ENCODE data around the gene ITGA5.

Gene ITGA5

DNA sequence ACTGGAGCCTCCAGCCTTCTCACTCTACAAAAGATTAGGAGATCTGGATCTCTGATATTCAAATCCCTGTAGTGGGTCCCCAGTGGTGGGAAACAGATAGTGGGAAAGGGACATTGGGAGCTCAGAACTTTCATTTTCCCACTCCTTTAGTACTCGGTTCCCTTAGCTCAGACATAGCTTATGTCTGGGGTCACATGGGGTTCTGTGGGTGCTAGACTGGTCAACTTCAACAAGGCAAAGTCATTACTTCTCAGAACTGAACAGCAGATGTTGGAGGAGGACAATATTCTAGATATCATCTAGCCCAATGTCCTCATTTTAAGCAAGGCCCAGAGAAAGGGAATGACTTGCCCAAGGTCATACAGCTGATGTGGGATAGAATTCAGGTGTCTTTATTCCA, 19.5 kb upstream of the ITGA5 start:
- H3K18ac ChIP-seq (ENCODE audit: low read length), result no peak overlapping the region
- no peak overlapping the region for H2BK120ac ChIP-seq (ENCODE audit: low read depth, low read length)
- no peak overlapping the region for H2BK12ac ChIP-seq (ENCODE audit: low read length)
- no peaks in the 10 kb centered on the region for H3K36me3 ChIP-seq (replicated peaks in 1 of 2; ENCODE audit: control insufficient read depth in 2 of 2, insufficient read depth in 2 of 2, low read length in 2 of 2)
- H2AFZ ChIP-seq (ENCODE audit: low read length), result no peak overlapping the region
- H3K4me2 ChIP-seq (ENCODE audit: insufficient read depth, low read length, poor library complexity, severe bottlenecking), result no peak overlapping the region
- H3K79me1 ChIP-seq (ENCODE audit: low read depth, low read length), result no peaks in the 10 kb centered on the region
- no peak overlapping the region for H4K8ac ChIP-seq (ENCODE audit: low read depth, low read length)
- no CpG with 5 or more reads among the region's 1 CpG for WGBS, 2 donors (ENCODE audit: extremely low coverage in 2 of 2, insufficient read length in 2 of 2, insufficient replicate concordance in 1 of 2)
- H4K91ac ChIP-seq (ENCODE audit: low read depth, low read length, poor library complexity), result no peak overlapping the region
- no peak overlapping the region for H2BK15ac ChIP-seq (ENCODE audit: low read length)
- no peak for DNase-seq (ENCODE audit: low spot score)
- H3K9ac ChIP-seq (ENCODE audit: low read depth, low read length, poor library complexity), result no peak overlapping the region
- no peak overlapping the region for H3K23ac ChIP-seq (ENCODE audit: low read depth, low read length, poor library complexity)
- H3K4ac ChIP-seq (ENCODE audit: low read length), result no peak overlapping the region
- H3K27me3 ChIP-seq (ENCODE audit: control insufficient read depth in 3 of 3, insufficient read depth in 3 of 3, low read depth in 1 of 3, low read length in 3 of 3), result peaks cover 0 to 20% (median 0%) of the 10 kb centered on the region in 3 experiments
- H2BK5ac ChIP-seq (ENCODE audit: low read length), result no peak overlapping the region
- H3K14ac ChIP-seq (ENCODE audit: low read length), result no peak overlapping the region
- no peaks in the 10 kb centered on the region for H3K4me1 ChIP-seq (ENCODE audit: control insufficient read depth in 2 of 2, insufficient read depth in 1 of 2, low read depth in 1 of 2, low read length in 2 of 2)
- H3K4me3 ChIP-seq (ENCODE audit: low read length in 2 of 2), result no peak overlapping the region
- no peak overlapping the region for H2AK5ac ChIP-seq (ENCODE audit: low read depth, low read length)
- no peak overlapping the region for H3K27ac ChIP-seq (replicated peaks; ENCODE audit: low read length)
- H3K9me3 ChIP-seq (replicated peaks in 1 of 2; ENCODE audit: control insufficient read depth in 2 of 2, insufficient read depth in 1 of 2, low read depth in 1 of 2, low read length in 2 of 2), result no peaks in the 10 kb centered on the region

- H3K18ac ChIP-seq (ENCODE audit: low read length), result no peak overlapping the region
- H4K8ac ChIP-seq (ENCODE audit: low read depth, low read length), result no peak overlapping the region
- H3K36me3 ChIP-seq (replicated peaks in 1 of 2; ENCODE audit: control insufficient read depth in 2 of 2, insufficient read depth in 2 of 2, low read length in 2 of 2), result no peaks in the 10 kb centered on the region
- H3K9ac ChIP-seq (ENCODE audit: low read depth, low read length, poor library complexity), result no peak overlapping the region
- no peak overlapping the region for H2AK5ac ChIP-seq (ENCODE audit: low read depth, low read length)
- H2BK5ac ChIP-seq (ENCODE audit: low read length), result no peak overlapping the region
- H3K4ac ChIP-seq (ENCODE audit: low read length), result no peak overlapping the region
- H3K9me3 ChIP-seq (replicated peaks in 1 of 2; ENCODE audit: control insufficient read depth in 2 of 2, insufficient read depth in 1 of 2, low read depth in 1 of 2, low read length in 2 of 2), result no peaks in the 10 kb centered on the region
- H3K27ac ChIP-seq (replicated peaks; ENCODE audit: low read length), result no peak overlapping the region
- H3K27me3 ChIP-seq (ENCODE audit: control insufficient read depth in 3 of 3, insufficient read depth in 3 of 3, low read depth in 1 of 3, low read length in 3 of 3), result peaks cover 0 to 25% (median 0%) of the 10 kb centered on the region in 3 experiments
- H3K23ac ChIP-seq (ENCODE audit: low read depth, low read length, poor library complexity), result no peak overlapping the region
- H2BK120ac ChIP-seq (ENCODE audit: low read depth, low read length), result no peak overlapping the region
- no peak overlapping the region for H3K4me3 ChIP-seq (ENCODE audit: low read length in 2 of 2)
- no peaks in the 10 kb centered on the region for H3K79me1 ChIP-seq (ENCODE audit: low read depth, low read length)
- H2BK15ac ChIP-seq (ENCODE audit: low read length), result no peak overlapping the region
- WGBS, 2 donors (ENCODE audit: extremely low coverage in 2 of 2, insufficient read length in 2 of 2, insufficient replicate concordance in 1 of 2), result no CpG with 5 or more reads among the region's 3 CpGs
- DNase-seq (ENCODE audit: low spot score), result no peak
- H2BK12ac ChIP-seq (ENCODE audit: low read length), result no peak overlapping the region
- H2AFZ ChIP-seq (ENCODE audit: low read length), result no peak overlapping the region
- H3K14ac ChIP-seq (ENCODE audit: low read length), result no peak overlapping the region
- no peak overlapping the region for H4K91ac ChIP-seq (ENCODE audit: low read depth, low read length, poor library complexity)
- peaks cover 0 to 2% of the 10 kb centered on the region in 2 donors for H3K4me1 ChIP-seq (ENCODE audit: control insufficient read depth in 2 of 2, insufficient read depth in 1 of 2, low read depth in 1 of 2, low read length in 2 of 2)
- no peak overlapping the region for H3K4me2 ChIP-seq (ENCODE audit: insufficient read depth, low read length, poor library complexity, severe bottlenecking)
Measured at GRCh38 chr12:54437697-54438096, 18.6 kb upstream of the ITGA5 start.

DNA sequence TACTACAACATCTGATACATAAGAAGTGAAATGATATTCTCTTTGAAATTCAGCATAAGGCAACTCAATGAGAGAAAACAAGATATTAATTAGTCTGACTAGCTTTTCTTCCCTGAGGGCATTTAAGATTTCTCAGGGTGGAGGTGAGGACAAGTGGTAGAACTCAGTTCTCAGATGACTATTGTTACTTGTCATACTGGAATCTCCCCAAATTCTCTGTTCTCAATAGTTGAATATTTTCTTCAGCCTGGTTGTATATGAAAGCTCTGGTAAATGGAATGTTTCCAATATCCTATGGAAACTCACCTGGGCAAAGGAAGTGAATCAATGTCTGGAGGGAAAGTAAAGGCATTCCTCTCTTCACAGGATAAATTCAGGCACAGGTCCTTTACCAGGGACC, 18.2 kb upstream of the ITGA5 start:
- no peaks in the 10 kb centered on the region for H3K79me1 ChIP-seq (ENCODE audit: low read depth, low read length)
- H2AFZ ChIP-seq (ENCODE audit: low read length), result no peak overlapping the region
- no peak for DNase-seq (ENCODE audit: low spot score)
- no peak overlapping the region for H4K8ac ChIP-seq (ENCODE audit: low read depth, low read length)
- H3K18ac ChIP-seq (ENCODE audit: low read length), result no peak overlapping the region
- H3K27me3 ChIP-seq (ENCODE audit: control insufficient read depth in 3 of 3, insufficient read depth in 3 of 3, low read depth in 1 of 3, low read length in 3 of 3), result peaks cover 0 to 25% (median 0%) of the 10 kb centered on the region in 3 experiments
- H3K36me3 ChIP-seq (replicated peaks in 1 of 2; ENCODE audit: control insufficient read depth in 2 of 2, insufficient read depth in 2 of 2, low read length in 2 of 2), result no peaks in the 10 kb centered on the region
- H3K9ac ChIP-seq (ENCODE audit: low read depth, low read length, poor library complexity), result no peak overlapping the region
- H3K23ac ChIP-seq (ENCODE audit: low read depth, low read length, poor library complexity), result no peak overlapping the region
- no peak overlapping the region for H3K4ac ChIP-seq (ENCODE audit: low read length)
- H2BK12ac ChIP-seq (ENCODE audit: low read length), result no peak overlapping the region
- H3K4me3 ChIP-seq (ENCODE audit: low read length in 2 of 2), result no peak overlapping the region
- H4K91ac ChIP-seq (ENCODE audit: low read depth, low read length, poor library complexity), result no peak overlapping the region
- H3K9me3 ChIP-seq (replicated peaks in 1 of 2; ENCODE audit: control insufficient read depth in 2 of 2, insufficient read depth in 1 of 2, low read depth in 1 of 2, low read length in 2 of 2), result no peaks in the 10 kb centered on the region
- H2BK5ac ChIP-seq (ENCODE audit: low read length), result no peak overlapping the region
- no peak overlapping the region for H2BK15ac ChIP-seq (ENCODE audit: low read length)
- no peak overlapping the region for H2AK5ac ChIP-seq (ENCODE audit: low read depth, low read length)
- H3K4me1 ChIP-seq (ENCODE audit: control insufficient read depth in 2 of 2, insufficient read depth in 1 of 2, low read depth in 1 of 2, low read length in 2 of 2), result peaks cover 0 to 5% of the 10 kb centered on the region in 2 donors
- H3K4me2 ChIP-seq (ENCODE audit: insufficient read depth, low read length, poor library complexity, severe bottlenecking), result no peak overlapping the region
- no peak overlapping the region for H3K27ac ChIP-seq (replicated peaks; ENCODE audit: low read length)
- no peak overlapping the region for H2BK120ac ChIP-seq (ENCODE audit: low read depth, low read length)
- H3K14ac ChIP-seq (ENCODE audit: low read length), result no peak overlapping the region

DNA sequence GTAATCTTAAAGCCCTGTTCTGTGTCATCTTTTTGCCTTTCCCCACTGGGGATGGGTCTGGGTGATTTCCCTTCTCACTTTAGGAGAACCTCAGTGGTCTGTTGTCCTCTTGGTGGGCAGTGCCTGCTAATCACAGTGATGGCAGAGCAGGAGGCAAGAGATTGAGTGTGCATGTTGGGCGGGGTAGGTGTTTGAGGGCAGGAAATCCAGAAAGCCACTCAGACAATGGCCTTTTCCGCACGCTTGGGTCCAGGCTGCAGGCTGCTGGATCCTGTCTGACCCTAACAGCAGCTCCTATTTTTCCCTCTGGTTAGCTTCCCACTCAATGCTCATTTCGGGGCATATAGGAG, 13.7 kb upstream of the ITGA5 start:
- H4K8ac ChIP-seq (ENCODE audit: low read depth, low read length), result no peak overlapping the region
- no peak overlapping the region for H3K27ac ChIP-seq (replicated peaks; ENCODE audit: low read length)
- WGBS, 2 donors (ENCODE audit: extremely low coverage in 2 of 2, insufficient read length in 2 of 2, insufficient replicate concordance in 1 of 2), result no CpG with 5 or more reads among the region's 4 CpGs
- no peak overlapping the region for H4K91ac ChIP-seq (ENCODE audit: low read depth, low read length, poor library complexity)
- no peaks in the 10 kb centered on the region for H3K9me3 ChIP-seq (replicated peaks in 1 of 2; ENCODE audit: control insufficient read depth in 2 of 2, insufficient read depth in 1 of 2, low read depth in 1 of 2, low read length in 2 of 2)
- H3K4ac ChIP-seq (ENCODE audit: low read length), result no peak overlapping the region
- H3K79me1 ChIP-seq (ENCODE audit: low read depth, low read length), result no peaks in the 10 kb centered on the region
- no peak overlapping the region for H3K23ac ChIP-seq (ENCODE audit: low read depth, low read length, poor library complexity)
- no peak overlapping the region for H2BK15ac ChIP-seq (ENCODE audit: low read length)
- H3K27me3 ChIP-seq (ENCODE audit: control insufficient read depth in 3 of 3, insufficient read depth in 3 of 3, low read depth in 1 of 3, low read length in 3 of 3), result peaks cover 0 to 36% (median 0%) of the 10 kb centered on the region in 3 experiments
- no peak overlapping the region for H2BK5ac ChIP-seq (ENCODE audit: low read length)
- H3K14ac ChIP-seq (ENCODE audit: low read length), result no peak overlapping the region
- peaks cover 0 to 16% of the 10 kb centered on the region in 2 donors for H3K4me1 ChIP-seq (ENCODE audit: control insufficient read depth in 2 of 2, insufficient read depth in 1 of 2, low read depth in 1 of 2, low read length in 2 of 2)
- no peak overlapping the region for H2BK12ac ChIP-seq (ENCODE audit: low read length)
- H2BK120ac ChIP-seq (ENCODE audit: low read depth, low read length), result no peak overlapping the region
- no peak overlapping the region for H3K18ac ChIP-seq (ENCODE audit: low read length)
- no peaks in the 10 kb centered on the region for H3K36me3 ChIP-seq (replicated peaks in 1 of 2; ENCODE audit: control insufficient read depth in 2 of 2, insufficient read depth in 2 of 2, low read length in 2 of 2)
- DNase-seq (ENCODE audit: low spot score), result no peak
- no peak overlapping the region for H2AK5ac ChIP-seq (ENCODE audit: low read depth, low read length)
- H3K9ac ChIP-seq (ENCODE audit: low read depth, low read length, poor library complexity), result no peak overlapping the region
- no peak overlapping the region for H3K4me2 ChIP-seq (ENCODE audit: insufficient read depth, low read length, poor library complexity, severe bottlenecking)
- H3K4me3 ChIP-seq (ENCODE audit: low read length in 2 of 2), result no peak overlapping the region
- no peak overlapping the region for H2AFZ ChIP-seq (ENCODE audit: low read length)

Measured in neuronal stem cell (in vitro differentiated cells).